IMR-90 (cell line): ENCODE results near the gene OR5B17. TPM values are rescaled to one million over a fixed set of nuclear protein-coding genes. Genes with fewer than 3 reads are reported as not detected.

Experiments used
- ATAC-seq: fragments of 200-7000 bp; cut with Tn5 transposase; 2 replicates; pipeline ENCODE4 v1.9.1; 2020; ENCODE audit warnings: low read depth, mild to moderate bottlenecking, moderate library complexity
- BruUV-seq: library from RNA; stranded (reverse); fragments of 400-500 nt; replicated peaks from 2 replicates; lab custom pipeline; 2021; lab: Mats Ljungman, UMichigan
- CTCF ChIA-PET: fragments of 300-600 bp; formaldehyde crosslinking; extraction: SDS; loops from one replicate; lab custom pipeline; 2021; ENCODE audit warnings: antibody characterized with exemption; lab: Yijun Ruan, JAX
- POLR2A ChIA-PET: fragments of 300-600 bp; sonication (Branson Sonifier 250); formaldehyde crosslinking; loops from one replicate; lab custom pipeline; 2022; ENCODE audit warnings: antibody characterized with exemption; ENCODE audit not compliant: unreplicated experiment; lab: Charles Lee
- DNase-seq: peaks from one replicate; pipeline ENCODE4 v3.0.0; 2013
- H2AFZ ChIP-seq: replicated peaks from 2 replicates; pipeline ENCODE3; 2013; ENCODE audit warnings: low read length, mild to moderate bottlenecking; ENCODE audit not compliant: poor library complexity
- H2AK5ac ChIP-seq: 2 replicates; pipeline ENCODE4 v1.6.1; 2013; ENCODE audit warnings: low read depth, low read length, inconsistent platforms
- H2AK9ac ChIP-seq: replicated peaks from 2 replicates; pipeline ENCODE3; 2013; ENCODE audit warnings: mild to moderate bottlenecking, low read depth, low read length, moderate library complexity; ENCODE audit not compliant: poor library complexity
- H2BK120ac ChIP-seq: 2 replicates; pipeline ENCODE4 v1.6.1; 2013; ENCODE audit warnings: low read depth, low read length, inconsistent platforms
- H2BK15ac ChIP-seq: 3 replicates; pipeline ENCODE4 v1.6.1; 2013; ENCODE audit warnings: low read depth, low read length, inconsistent platforms
- H2BK20ac ChIP-seq: 2 replicates; pipeline ENCODE4 v1.6.1; 2013; ENCODE audit warnings: low read depth, mild to moderate bottlenecking, inconsistent platforms, low read length, moderate library complexity
- H2BK5ac ChIP-seq: 2 replicates; pipeline ENCODE4 v1.6.1; 2013; ENCODE audit warnings: mild to moderate bottlenecking, low read depth, low read length, inconsistent platforms; ENCODE audit not compliant: poor library complexity, severe bottlenecking
- H3K14ac ChIP-seq: replicated peaks from 2 replicates; pipeline ENCODE4 v1.6.1; 2013; ENCODE audit warnings: low read depth, low read length, inconsistent platforms
- H3K18ac ChIP-seq: 2 replicates; pipeline ENCODE4 v1.6.1; 2013; ENCODE audit warnings: low read depth, low read length, control low read depth
- H3K23ac ChIP-seq: 2 replicates; pipeline ENCODE4 v1.6.1; 2013; ENCODE audit warnings: low read depth, low read length, inconsistent platforms
- H3K27ac ChIP-seq: 2 replicates; pipeline ENCODE4 v1.5.1; 2013; ENCODE audit warnings: mild to moderate bottlenecking, control low read depth, low read length; ENCODE audit not compliant: insufficient read depth
- H3K27me3 ChIP-seq: 2 replicates; pipeline ENCODE4 v1.6.1; 2013; ENCODE audit warnings: low read length; ENCODE audit not compliant: control insufficient read depth, insufficient read depth
- H3K36me3 ChIP-seq: 2 replicates; pipeline ENCODE4 v1.6.1; 2013; ENCODE audit warnings: low read length, mixed read lengths; ENCODE audit not compliant: control insufficient read depth, insufficient read depth
- H3K4ac ChIP-seq: 2 replicates; pipeline ENCODE4 v1.6.1; 2013; ENCODE audit warnings: low read depth, low read length, inconsistent platforms
- H3K4me1 ChIP-seq: 2 replicates; pipeline ENCODE4 v1.6.1; 2013; ENCODE audit warnings: low read length, mixed read lengths; ENCODE audit not compliant: control insufficient read depth, insufficient read depth
- H3K4me2 ChIP-seq: 2 replicates; pipeline ENCODE4 v1.6.1; 2013; ENCODE audit warnings: low read depth, mild to moderate bottlenecking, control low read depth, low read length, moderate library complexity
- H3K4me3 ChIP-seq: 2 replicates; pipeline ENCODE4 v1.5.1; 2013; ENCODE audit warnings: low read depth, mild to moderate bottlenecking, control low read depth, low read length, moderate library complexity; ENCODE audit not compliant: insufficient read depth
- H3K56ac ChIP-seq: 2 replicates; pipeline ENCODE4 v1.6.1; 2013; ENCODE audit warnings: low read length, inconsistent platforms; ENCODE audit not compliant: insufficient read depth; ENCODE audit errors: extremely low read depth
- H3K79me1 ChIP-seq, 2 experiments: 2 replicates each; pipeline ENCODE4 v1.6.1; 2013; ENCODE audit warnings: low read length in 2 of 2, inconsistent platforms in 1 of 2, low read depth in 1 of 2
- H3K9ac ChIP-seq: 2 replicates; pipeline ENCODE4 v1.6.1; 2013; ENCODE audit warnings: low read depth, low read length, control low read depth
- H3K9me1 ChIP-seq: 2 replicates; pipeline ENCODE4 v1.6.1; 2013; ENCODE audit warnings: low read length, inconsistent platforms; ENCODE audit not compliant: insufficient read depth
- H3K9me3 ChIP-seq: 2 replicates; pipeline ENCODE4 v1.6.1; 2013; ENCODE audit warnings: low read length; ENCODE audit not compliant: control insufficient read depth, insufficient read depth
- H4K20me1 ChIP-seq: 2 replicates; pipeline ENCODE4 v1.6.1; 2013; ENCODE audit warnings: low read length, inconsistent platforms; ENCODE audit not compliant: insufficient read depth
- H4K5ac ChIP-seq: 2 replicates; pipeline ENCODE4 v1.6.1; 2013; ENCODE audit warnings: mild to moderate bottlenecking, low read depth, low read length, control low read depth
- H4K8ac ChIP-seq, 2 experiments: 2 replicates each; pipeline ENCODE4 v1.6.1; 2013; ENCODE audit warnings: low read depth in 2 of 2, low read length in 2 of 2, control low read depth in 1 of 2, inconsistent platforms in 1 of 2
- H4K91ac ChIP-seq: 2 replicates; pipeline ENCODE4 v1.6.1; 2013; ENCODE audit warnings: low read depth, low read length, inconsistent platforms; ENCODE audit not compliant: insufficient read depth
- BHLHE40 ChIP-seq: fragments of 150-350 bp; IDR thresholded peaks from 2 replicates; pipeline ENCODE4 v1.6.1; 2016; ENCODE audit warnings: mild to moderate bottlenecking, low read depth, low read length
- CEBPB ChIP-seq: IDR thresholded peaks from 2 replicates; pipeline ENCODE4 v1.6.1; 2012; ENCODE audit warnings: low read depth, low read length, improper control_type of control experiment
- CHD1 ChIP-seq: IDR thresholded peaks from 2 replicates; pipeline ENCODE4 v1.6.1; 2012; ENCODE audit warnings: low read depth, low read length, improper control_type of control experiment
- CTCF ChIP-seq: conservative IDR thresholded peaks from 2 replicates; pipeline ENCODE4 v1.5.1; 2012; ENCODE audit warnings: mild to moderate bottlenecking, low read depth, low read length, improper control_type of control experiment
- ELK1 ChIP-seq: fragments of 150-350 bp; IDR thresholded peaks from 2 replicates; pipeline ENCODE4 v1.6.1; 2016; ENCODE audit warnings: low read depth, mild to moderate bottlenecking, low read length, moderate library complexity, borderline replicate concordance
- FOS ChIP-seq: fragments of 150-350 bp; IDR thresholded peaks from 2 replicates; pipeline ENCODE4 v1.6.1; 2016; ENCODE audit warnings: low read depth, low read length
- MAFK ChIP-seq: IDR thresholded peaks from 2 replicates; pipeline ENCODE4 v1.6.1; 2012; ENCODE audit warnings: low read depth, low read length, improper control_type of control experiment
- MAZ ChIP-seq: IDR thresholded peaks from 2 replicates; pipeline ENCODE4 v1.6.1; 2012; ENCODE audit warnings: low read depth, mild to moderate bottlenecking, low read length, improper control_type of control experiment, moderate library complexity, borderline replicate concordance
- MXI1 ChIP-seq: IDR thresholded peaks from 2 replicates; pipeline ENCODE4 v1.6.1; 2012; ENCODE audit warnings: low read depth, mild to moderate bottlenecking, low read length, moderate library complexity, borderline replicate concordance
- NFE2L2 ChIP-seq: fragments of 150-350 bp; IDR thresholded peaks from 2 replicates; pipeline ENCODE4 v1.6.1; 2016; ENCODE audit warnings: low read depth, mild to moderate bottlenecking, low read length
- POLR2A ChIP-seq: IDR thresholded peaks from 2 replicates; pipeline ENCODE4 v1.6.1; 2012; ENCODE audit warnings: mild to moderate bottlenecking, low read depth, low read length
- RAD21 ChIP-seq: IDR thresholded peaks from 2 replicates; pipeline ENCODE4 v1.6.1; 2012; ENCODE audit warnings: low read length, improper control_type of control experiment
- RCOR1 ChIP-seq: IDR thresholded peaks from 2 replicates; pipeline ENCODE4 v1.6.1; 2012; ENCODE audit warnings: mild to moderate bottlenecking, low read length, improper control_type of control experiment; ENCODE audit not compliant: insufficient replicate concordance
- RFX5 ChIP-seq: IDR thresholded peaks from 2 replicates; pipeline ENCODE4 v1.8.0; 2012; ENCODE audit warnings: low read depth, mild to moderate bottlenecking, low read length, moderate library complexity
- SMC3 ChIP-seq: fragments of 150-350 bp; IDR thresholded peaks from 2 replicates; pipeline ENCODE4 v1.6.1; 2016; ENCODE audit warnings: low read depth, mild to moderate bottlenecking, antibody characterized with exemption, low read length, moderate library complexity
- USF2 ChIP-seq: fragments of 150-350 bp; IDR thresholded peaks from 2 replicates; pipeline ENCODE4 v1.6.1; 2017; ENCODE audit warnings: mild to moderate bottlenecking, antibody characterized with exemption, low read length, low read depth
- WGBS, 2 experiments: methylation state at CpG; one replicate each; pipeline versions ENCODE4 v1.1.5 to v1.1.7; 2013; ENCODE audit warnings: missing lambda C conversion rate in 2 of 2; ENCODE audit not compliant: insufficient read length in 1 of 2; ENCODE audit errors: extremely low coverage in 2 of 2; 5-methylcytosine and 5-hydroxymethylcytosine counted together
- dilution Hi-C: fragments of 300-500 bp; cut with HindIII; formaldehyde crosslinking; loops from one replicate; pipeline ENCODE4 v1.14.3; 2018; ENCODE audit warnings: low sequenced_read_pairs; ENCODE audit not compliant: unreplicated experiment
- in situ Hi-C: fragments of 300-500 bp; cut with MboI; formaldehyde crosslinking; loops from 3 replicates; pipeline ENCODE4 v1.14.3; 2019; ENCODE audit warnings: low sequenced_read_pairs, inconsistent platforms, mixed read lengths
- intact Hi-C: fragments of 100-400 bp; cut with micrococcal nuclease; formaldehyde crosslinking; loops from 2 replicates; pipeline ENCODE4 v1.10.0; 2022
- polyA plus RNA-seq, 3 experiments: library from polyadenylated mRNA; depleted of rRNA; stranded (reverse); fragments of >200 nt; gene quantifications; 2 replicates each; pipeline ENCODE4 v1.2.3, GENCODE V29; 2012; ENCODE audit warnings: low replicate concordance in 1 of 3
- total RNA-seq: library from RNA; depleted of rRNA; stranded (reverse); fragments of >200 nt; gene quantifications from 2 replicates; pipeline ENCODE4 v1.2.3, GENCODE V29; 2012

OR5B17 gene
- total and polyA plus RNA-seq, 2 of the 4 experiments (the other 2 are of a cell fraction) = not detected

GRCh38 chr11:58330861-58331260 is 28.0 kb downstream of the OR5B17 start:
- Histone ChIP-seq H4K20me1 (no peaks in the 10 kb centered on the region), H3K9me1 (no peaks in the 10 kb centered on the region), H3K36me3 (no peaks in the 10 kb centered on the region), H2BK120ac (peak overlapping the region; percentile 96; the same call in 1 of the 2 replicates), H3K4me3 (no peak overlapping the region), H3K4me2 (peak overlapping the region; percentile 52; the same call in 1 of the 2 replicates), H3K79me1 (no peaks in the 10 kb centered on the region), H2AK9ac (no peak overlapping the region), H2BK20ac (peak overlapping the region; percentile 47; the same call in 1 of the 2 replicates), H4K5ac (no peak overlapping the region), H3K14ac (no peak overlapping the region), H3K27ac (no peak overlapping the region), H4K8ac (peak overlapping the region; percentile 71 to 73; a peak in 2 of 4 replicates), H2AK5ac (no peak overlapping the region), H3K18ac (peak overlapping the region; percentile 98; the same call in 1 of the 2 replicates), H3K56ac (no peak overlapping the region), H3K4ac (peak overlapping the region; percentile 90; the same call in 1 of the 2 replicates), H3K23ac (no peak overlapping the region), H2BK15ac (no peak overlapping the region), H4K91ac (no peak overlapping the region), H3K9ac (no peak overlapping the region), H3K27me3 (no peaks in the 10 kb centered on the region), H3K4me1 (peaks cover 5% of the 10 kb centered on the region; the same call in 1 of the 2 replicates), H2BK5ac (peak overlapping the region; percentile 100), H2AFZ (no peak overlapping the region), H3K9me3 (peaks cover 10% of the 10 kb centered on the region)
- BruUV-seq = no TSS peak
- ATAC-seq (peak; percentile 84), DNase-seq (peak; percentile 80)
- intact Hi-C loops (loop anchor here (5.0 kb wide), 1 partner anchor 61 kb away; no protein-coding TSS in a partner anchor), dilution Hi-C loops (no loop called here), in situ Hi-C loops (no loop called here)
- TF ChIP-seq SMC3 (no peak), POLR2A (no peak), CTCF (no peak), CEBPB (peak; percentile 44; the same call in 1 of the 2 replicates), ELK1 (no peak), RAD21 (no peak), FOS (no peak), USF2 (no peak), NFE2L2 (no peak), RFX5 (no peak), RCOR1 (no peak), CHD1 (no peak), MXI1 (no peak), MAFK (peak; percentile 71), MAZ (no peak), BHLHE40 (no peak)
- ChIA-PET CTCF (interaction anchor here (0.5 to 0.7 kb wide), 2 partner anchors 425 to 562 kb away, joined by 3 read pairs; no protein-coding TSS in a partner anchor), POLR2A (no interaction called here)
- WGBS, 2 experiments = no CpG with 5 or more reads among the region's 2 CpGs
